DOHH2 (cell line): ENCODE measurements around the gene TFF1.
"Not testable (repeated sequence)": the region's sequence is repeated elsewhere in the genome, so short reads cannot be mapped to it uniquely, and the experiment has no call there.

Source experiments
- H3F3A ChIP-seq: fragments of 200-600 bp; sonication (generic), shearing (Covaris generic); 2 replicates; pipeline ENCODE4 v1.6.0; 2016; ENCODE audit warnings: antibody characterized with exemption, mild to moderate bottlenecking; ENCODE audit not compliant: control insufficient read depth, insufficient read depth
- H3K27ac ChIP-seq: fragments of 200-600 bp; sonication (generic); 2 replicates; pipeline ENCODE4 v1.5.1; 2014; ENCODE audit warnings: low read depth, mild to moderate bottlenecking, low read length, moderate library complexity
- H3K27me3 ChIP-seq: fragments of 200-600 bp; sonication (generic); 2 replicates; pipeline ENCODE4 v1.6.1; 2014; ENCODE audit warnings: mild to moderate bottlenecking, low read length, mixed read lengths; ENCODE audit not compliant: control insufficient read depth
- H3K36me3 ChIP-seq: fragments of 200-600 bp; sonication (generic); 2 replicates; pipeline ENCODE4 v1.6.1; 2014; ENCODE audit warnings: mild to moderate bottlenecking, low read length, moderate library complexity, mixed read lengths; ENCODE audit not compliant: control insufficient read depth
- H3K4me1 ChIP-seq: fragments of 200-600 bp; sonication (generic); 2 replicates; pipeline ENCODE4 v1.6.1; 2014; ENCODE audit warnings: mild to moderate bottlenecking, low read length, mixed read lengths; ENCODE audit not compliant: control insufficient read depth
- H3K4me2 ChIP-seq: fragments of 200-600 bp; sonication (generic); 2 replicates; pipeline ENCODE4 v1.6.0; 2014; ENCODE audit warnings: mild to moderate bottlenecking, low read length, moderate library complexity
- H3K4me3 ChIP-seq: fragments of 200-600 bp; sonication (generic); 2 replicates; pipeline ENCODE4 v1.5.1; 2014; ENCODE audit warnings: mild to moderate bottlenecking, low read length, mixed read lengths
- H3K79me2 ChIP-seq: fragments of 200-600 bp; sonication (generic); 2 replicates; pipeline ENCODE4 v1.6.1; 2014; ENCODE audit warnings: mild to moderate bottlenecking, low read length, mixed read lengths; ENCODE audit not compliant: control insufficient read depth
- H3K9me2 ChIP-seq: fragments of 200-600 bp; sonication (generic); replicated peaks from 2 replicates; pipeline ENCODE4 v1.6.1; 2014; ENCODE audit warnings: mild to moderate bottlenecking, low read length, mixed read lengths; ENCODE audit not compliant: control insufficient read depth
- H3K9me3 ChIP-seq: fragments of 200-600 bp; sonication (generic); 2 replicates; pipeline ENCODE4 v1.6.1; 2014; ENCODE audit warnings: antibody characterized with exemption, low read length, mixed read lengths; ENCODE audit not compliant: control insufficient read depth, insufficient read depth
- H4K20me1 ChIP-seq: fragments of 200-600 bp; sonication (generic); 2 replicates; pipeline ENCODE4 v1.6.0; 2014; ENCODE audit warnings: low read depth, mild to moderate bottlenecking, antibody characterized with exemption, low read length, moderate library complexity; ENCODE audit not compliant: control insufficient read depth, insufficient read depth
- CTCF ChIP-seq: fragments of 200-600 bp; sonication (generic); IDR thresholded peaks from one replicate; pipeline ENCODE4 v1.5.1; 2014; ENCODE audit warnings: antibody characterized with exemption, mild to moderate bottlenecking, low read depth, low read length; ENCODE audit not compliant: poor library complexity, severe bottlenecking
- EZH2phosphoT487 ChIP-seq: fragments of 200-600 bp; sonication (generic); IDR thresholded peaks from 2 replicates; pipeline ENCODE4 v1.6.1; 2017; ENCODE audit warnings: borderline replicate concordance, mild to moderate bottlenecking, antibody characterized with exemption, low read length, moderate library complexity, mixed read lengths

The TFF1 gene

GRCh38 chr21:42411891-42412635, 45.7 kb upstream of the TFF1 start:
- TF ChIP-seq EZH2phosphoT487 (no peak), CTCF (no peak)
- Histone ChIP-seq H4K20me1 (no peaks in the 10 kb centered on the region), H3K27me3 (peaks cover 49% of the 10 kb centered on the region), H3K27ac (no peak overlapping the region), H3K4me2 (no peak overlapping the region), H3K4me1 (no peaks in the 10 kb centered on the region), H3F3A (no peaks in the 10 kb centered on the region), H3K79me2 (no peaks in the 10 kb centered on the region), H3K9me2 (no peaks in the 10 kb centered on the region), H3K4me3 (no peak overlapping the region), H3K36me3 (no peaks in the 10 kb centered on the region), H3K9me3 (no peaks in the 10 kb centered on the region)

GRCh38 chr21:42411197-42411869, 45.0 kb upstream of the TFF1 start:
- H3K4me1 ChIP-seq = no peaks in the 10 kb centered on the region
- H3K36me3 ChIP-seq = no peaks in the 10 kb centered on the region
- H3K9me2 ChIP-seq = no peaks in the 10 kb centered on the region
- no peak overlapping the region for H3K4me2 ChIP-seq
- no peak overlapping the region for H3K4me3 ChIP-seq
- H3K27me3 ChIP-seq = peaks cover 49% of the 10 kb centered on the region
- TF ChIP-seq CTCF = peak; percentile 52
- TF ChIP-seq EZH2phosphoT487 = no peak
- no peaks in the 10 kb centered on the region for H4K20me1 ChIP-seq
- no peaks in the 10 kb centered on the region for H3K79me2 ChIP-seq
- no peak overlapping the region for H3K27ac ChIP-seq
- no peaks in the 10 kb centered on the region for H3K9me3 ChIP-seq
- H3F3A ChIP-seq = no peaks in the 10 kb centered on the region

GRCh38 chr21:42409366-42409765, 43.0 kb upstream of the TFF1 start:
- no peak overlapping the region for H3K27ac ChIP-seq
- peaks cover 31% of the 10 kb centered on the region for H3K27me3 ChIP-seq
- H4K20me1 ChIP-seq = no peaks in the 10 kb centered on the region

GRCh38 chr21:42408718-42409117, 42.4 kb upstream of the TFF1 start:
- not testable (repeated sequence) for H3K4me1 ChIP-seq, H4K20me1 ChIP-seq, H3K79me2 ChIP-seq, H3K27ac ChIP-seq, H3F3A ChIP-seq, H3K9me3 ChIP-seq, H3K4me3 ChIP-seq, H3K36me3 ChIP-seq, H3K9me2 ChIP-seq, H3K4me2 ChIP-seq
- H3K27me3 ChIP-seq = peaks cover 27% of the 10 kb centered on the region

More at GRCh38 chr21:42409366-42409765, 43.0 kb upstream of the TFF1 start:
- TF ChIP-seq EZH2phosphoT487 = no peak
- TF ChIP-seq CTCF = no peak
- Histone ChIP-seq H3K4me3 (no peak overlapping the region), H3K4me1 (no peaks in the 10 kb centered on the region), H3K4me2 (no peak overlapping the region), H3K9me2 (no peaks in the 10 kb centered on the region), H3K36me3 (no peaks in the 10 kb centered on the region), H3K9me3 (no peaks in the 10 kb centered on the region), H3F3A (no peaks in the 10 kb centered on the region), H3K79me2 (no peaks in the 10 kb centered on the region)
